Parathyroid adenoma (tissue), 2 donors: ENCODE measurements around the gene ANO6.

ENCODE experiments used
- H2AFZ ChIP-seq: fragments of 300-600 bp; sonication (generic); one replicate; pipeline ENCODE4 v1.7.0; 2017; ENCODE audit warnings: antibody characterized with exemption, mild to moderate bottlenecking
- H3K27ac ChIP-seq: fragments of 300-600 bp; sonication (generic); one replicate; pipeline ENCODE4 v1.7.0; 2017
- H3K27me3 ChIP-seq: fragments of 300-600 bp; sonication (generic); one replicate; pipeline ENCODE4 v1.7.0; 2017; ENCODE audit warnings: low read length; ENCODE audit not compliant: control insufficient read depth, insufficient read depth
- H3K36me3 ChIP-seq: fragments of 300-600 bp; sonication (generic); one replicate; pipeline ENCODE4 v1.7.0; 2017; ENCODE audit warnings: low read length; ENCODE audit not compliant: control insufficient read depth, insufficient read depth
- H3K4me1 ChIP-seq: fragments of 300-600 bp; sonication (generic); one replicate; pipeline ENCODE4 v1.7.0; 2017; ENCODE audit warnings: control low read depth
- H3K4me2 ChIP-seq: fragments of 300-600 bp; sonication (generic); one replicate; pipeline ENCODE4 v1.7.0; 2017; ENCODE audit warnings: low read length
- H3K4me3 ChIP-seq: fragments of 300-600 bp; sonication (generic); one replicate; pipeline ENCODE4 v1.7.0; 2017; ENCODE audit warnings: low read depth, low read length
- H3K79me2 ChIP-seq: fragments of 300-600 bp; sonication (generic); one replicate; pipeline ENCODE4 v1.7.0; 2017; ENCODE audit warnings: control low read depth
- H3K9ac ChIP-seq: fragments of 300-600 bp; sonication (generic); one replicate; pipeline ENCODE4 v1.7.0; 2017; ENCODE audit warnings: mild to moderate bottlenecking
- H3K9me3 ChIP-seq: fragments of 300-600 bp; sonication (generic); one replicate; pipeline ENCODE4 v1.7.0; 2017; ENCODE audit warnings: low read length; ENCODE audit not compliant: control insufficient read depth
- CTCF ChIP-seq: fragments of 300-600 bp; sonication (generic); IDR thresholded peaks from one replicate; pipeline ENCODE4 v1.7.0; 2017; ENCODE audit warnings: antibody characterized with exemption, mild to moderate bottlenecking
- donor health status: primary hyperparathyroidism.

The ANO6 gene

GRCh38 chr12:45203767-45204166, 12.1 kb upstream of the ANO6 start:
- Histone ChIP-seq H3K4me3 (no peak overlapping the region), H3K27ac (no peak overlapping the region), H3K4me2 (no peak overlapping the region), H3K79me2 (no peaks in the 10 kb centered on the region), H3K4me1 (no peaks in the 10 kb centered on the region), H3K9ac (no peak overlapping the region), H3K27me3 (no peaks in the 10 kb centered on the region), H2AFZ (no peak overlapping the region), H3K9me3 (no peaks in the 10 kb centered on the region), H3K36me3 (no peaks in the 10 kb centered on the region)
- TF ChIP-seq CTCF: no peak

GRCh38 chr12:45204757-45205156, 11.1 kb upstream of the ANO6 start:
- H3K36me3 ChIP-seq: no peaks in the 10 kb centered on the region
- H3K27me3 ChIP-seq: no peaks in the 10 kb centered on the region
- H3K4me1 ChIP-seq: no peaks in the 10 kb centered on the region
- H3K79me2 ChIP-seq: no peaks in the 10 kb centered on the region
- no peak overlapping the region for H2AFZ ChIP-seq
- TF ChIP-seq CTCF: no peak
- no peak overlapping the region for H3K27ac ChIP-seq
- H3K9me3 ChIP-seq: no peaks in the 10 kb centered on the region
- no peak overlapping the region for H3K4me3 ChIP-seq
- no peak overlapping the region for H3K9ac ChIP-seq
- no peak overlapping the region for H3K4me2 ChIP-seq

GRCh38 chr12:45205165-45205825, 10.6 kb upstream of the ANO6 start:
- H3K9me3 ChIP-seq: no peaks in the 10 kb centered on the region
- no peak overlapping the region for H3K4me3 ChIP-seq
- no peaks in the 10 kb centered on the region for H3K36me3 ChIP-seq
- no peaks in the 10 kb centered on the region for H3K4me1 ChIP-seq
- no peak for TF ChIP-seq CTCF
- no peaks in the 10 kb centered on the region for H3K79me2 ChIP-seq
- no peak overlapping the region for H3K9ac ChIP-seq
- H3K27ac ChIP-seq: no peak overlapping the region
- no peak overlapping the region for H3K4me2 ChIP-seq
- H3K27me3 ChIP-seq: no peaks in the 10 kb centered on the region
- no peak overlapping the region for H2AFZ ChIP-seq

GRCh38 chr12:45208604-45209487, 7.0 kb upstream of the ANO6 start:
- no peak overlapping the region for H3K4me3 ChIP-seq
- H3K36me3 ChIP-seq: no peaks in the 10 kb centered on the region
- H3K79me2 ChIP-seq: no peaks in the 10 kb centered on the region
- H3K9me3 ChIP-seq: no peaks in the 10 kb centered on the region
- no peak for TF ChIP-seq CTCF
- no peak overlapping the region for H3K4me2 ChIP-seq
- H3K9ac ChIP-seq: no peak overlapping the region
- no peaks in the 10 kb centered on the region for H3K27me3 ChIP-seq
- H2AFZ ChIP-seq: no peak overlapping the region
- no peak overlapping the region for H3K27ac ChIP-seq
- no peaks in the 10 kb centered on the region for H3K4me1 ChIP-seq
